Fibroblast of peridontal ligament (primary cell): ENCODE measurements around the gene KCNG2.

Source experiments
- DNase-seq: peaks from one replicate; pipeline ENCODE4 v3.0.0-alpha.2; 2010; ENCODE audit errors: extremely low read depth

KCNG2 gene

GRCh38 chr18:79924814-79925731 is 127.3 kb downstream of the KCNG2 start:
- no peak for DNase-seq

DNA sequence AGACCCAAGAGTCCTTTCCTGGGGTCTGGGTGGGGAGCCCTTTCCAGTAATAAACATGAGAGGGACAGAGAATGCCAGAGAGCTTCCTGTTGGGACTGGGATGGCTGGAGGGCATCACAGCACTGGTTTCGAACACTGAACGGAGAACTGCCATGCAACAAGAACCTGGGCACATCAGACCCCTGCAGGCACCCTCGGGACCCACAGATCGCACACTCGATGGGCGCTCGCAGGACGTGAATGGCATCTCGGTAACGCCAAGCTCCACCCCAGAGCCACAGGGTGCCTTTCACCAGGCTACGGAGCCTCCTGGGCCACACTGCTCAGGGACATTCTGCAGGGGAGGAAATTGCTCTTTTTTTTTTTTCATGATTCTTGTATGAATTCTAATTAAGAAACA is 128.6 kb downstream of the KCNG2 start:
- no peak for DNase-seq

- no peak for DNase-seq
Observed at GRCh38 chr18:79926715-79927606, 129.2 kb downstream of the KCNG2 start.

GRCh38 chr18:79927607-79928562 is 130.1 kb downstream of the KCNG2 start:
- no peak for DNase-seq

DNA sequence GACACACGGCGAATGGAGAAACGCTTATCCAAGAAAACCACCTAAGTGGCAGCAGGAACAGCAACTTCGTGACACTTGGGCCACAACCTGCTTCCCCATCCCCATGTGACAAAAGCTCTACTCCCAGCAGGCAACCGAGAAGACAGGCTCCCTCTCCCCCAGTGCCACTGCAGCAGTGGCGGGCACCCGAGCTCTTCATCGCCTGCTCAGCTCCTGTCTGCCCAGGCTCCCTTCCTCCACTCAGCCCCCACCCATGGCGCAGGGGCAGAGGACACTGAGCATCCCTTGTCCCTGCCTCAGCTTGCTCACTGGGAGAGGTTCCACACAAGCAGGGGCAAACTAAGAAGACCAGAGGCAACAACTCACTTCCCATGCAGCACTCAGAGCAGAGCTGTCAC is 130.8 kb downstream of the KCNG2 start:
- DNase-seq: no peak

- DNase-seq: no peak
Observed at GRCh38 chr18:79930020-79930642, 132.4 kb downstream of the KCNG2 start.

DNA sequence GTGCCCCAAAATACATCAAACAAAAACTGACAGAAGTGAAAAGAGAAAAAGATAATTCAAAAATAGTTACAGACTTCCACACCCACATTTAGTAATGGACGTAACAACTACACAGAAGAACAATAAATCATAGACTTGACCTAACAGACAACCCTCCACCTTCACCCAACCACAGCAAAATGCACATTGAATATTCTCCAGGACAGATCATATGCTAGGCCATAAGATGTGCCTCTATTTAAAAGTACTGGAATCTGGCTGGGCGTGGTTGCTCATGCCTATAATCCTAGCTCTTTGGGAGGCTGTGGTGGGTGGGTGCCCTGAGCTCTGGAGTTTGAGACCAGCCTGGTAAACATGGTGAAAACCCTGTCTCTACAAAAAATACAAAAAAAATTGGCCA is 133.7 kb downstream of the KCNG2 start:
- no peak for DNase-seq

DNA sequence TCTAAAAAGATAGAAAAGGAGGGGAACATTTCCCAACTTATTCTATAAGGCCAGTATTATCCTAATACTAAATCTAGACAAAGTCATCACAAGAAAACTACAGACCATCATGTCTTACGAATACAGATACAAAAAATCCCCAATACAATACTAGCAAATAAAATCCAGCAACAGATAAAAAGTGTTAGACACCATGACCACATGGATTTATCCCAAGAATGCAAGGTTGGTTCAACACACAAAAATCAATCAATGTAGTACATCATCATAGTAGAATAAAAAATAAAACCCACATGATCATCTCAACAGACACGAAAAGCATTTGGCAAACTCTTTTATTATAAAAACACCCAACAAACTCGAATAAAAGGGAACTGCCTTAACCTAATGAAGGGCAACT is 135.2 kb downstream of the KCNG2 start:
- no peak for DNase-seq

DNA sequence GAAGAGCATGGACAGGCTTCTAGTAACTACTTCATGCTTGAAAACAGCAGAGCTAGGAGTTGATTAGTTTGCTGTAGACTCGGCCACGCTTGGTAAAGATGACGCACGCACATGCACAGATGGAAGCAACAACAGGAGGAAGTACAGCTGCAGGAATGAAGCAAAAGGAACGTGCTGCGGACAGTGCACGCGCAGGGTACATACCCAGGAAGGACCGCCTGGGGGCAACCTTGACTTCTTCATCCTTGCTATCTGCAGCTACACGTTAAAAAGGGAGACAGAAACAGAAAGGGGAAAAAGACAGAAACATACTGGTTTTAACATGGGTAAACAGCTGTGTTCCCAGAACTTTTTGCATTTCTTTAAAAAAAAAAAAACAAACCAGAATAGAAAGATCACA is 136.0 kb downstream of the KCNG2 start:
- no peak for DNase-seq

GRCh38 chr18:79934311-79935097 is 136.8 kb downstream of the KCNG2 start:
- DNase-seq: no peak

DNA sequence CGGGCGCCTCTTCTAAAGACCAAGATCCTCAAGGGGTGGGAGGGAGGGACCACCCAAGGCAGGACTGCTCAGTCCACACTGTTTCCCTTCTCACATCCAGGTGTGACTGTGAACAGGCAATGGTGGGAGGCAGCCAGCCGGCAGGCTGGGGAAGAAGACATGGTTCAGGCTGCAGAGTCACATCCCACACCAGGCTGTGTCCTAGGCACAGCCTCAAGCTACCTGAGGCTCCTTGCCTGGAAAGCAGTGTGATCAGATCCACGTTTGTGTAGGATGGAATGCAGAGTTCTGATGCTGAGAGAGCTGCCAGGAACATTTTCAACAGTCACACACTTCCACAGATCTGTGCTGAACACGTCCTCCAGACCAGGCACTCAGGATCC is 137.4 kb downstream of the KCNG2 start:
- no peak for DNase-seq

- DNase-seq: no peak
Observed at GRCh38 chr18:79935499-79935898, 137.8 kb downstream of the KCNG2 start.

- DNase-seq: no peak
Observed at GRCh38 chr18:79935925-79936324, 138.2 kb downstream of the KCNG2 start.

DNA sequence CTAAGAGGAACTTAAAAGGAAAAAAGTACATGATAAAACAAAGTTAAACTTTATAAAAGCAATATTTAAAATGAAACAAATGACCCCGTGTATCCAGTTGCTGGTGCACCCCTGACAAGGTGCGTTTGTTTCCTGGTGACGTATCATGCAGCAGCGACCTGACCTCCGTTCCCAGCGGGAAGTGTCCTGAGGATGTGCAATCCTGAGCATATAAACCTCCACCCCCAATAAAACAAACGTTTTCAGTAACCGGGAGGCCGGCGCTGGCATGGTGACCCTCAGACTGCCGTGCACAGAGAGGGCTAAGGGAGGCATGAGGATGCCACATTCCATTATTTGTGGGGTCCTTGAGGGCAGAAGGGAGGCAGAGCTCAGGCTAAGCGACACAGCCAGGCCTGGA is 138.9 kb downstream of the KCNG2 start:
- DNase-seq: no peak

DNA sequence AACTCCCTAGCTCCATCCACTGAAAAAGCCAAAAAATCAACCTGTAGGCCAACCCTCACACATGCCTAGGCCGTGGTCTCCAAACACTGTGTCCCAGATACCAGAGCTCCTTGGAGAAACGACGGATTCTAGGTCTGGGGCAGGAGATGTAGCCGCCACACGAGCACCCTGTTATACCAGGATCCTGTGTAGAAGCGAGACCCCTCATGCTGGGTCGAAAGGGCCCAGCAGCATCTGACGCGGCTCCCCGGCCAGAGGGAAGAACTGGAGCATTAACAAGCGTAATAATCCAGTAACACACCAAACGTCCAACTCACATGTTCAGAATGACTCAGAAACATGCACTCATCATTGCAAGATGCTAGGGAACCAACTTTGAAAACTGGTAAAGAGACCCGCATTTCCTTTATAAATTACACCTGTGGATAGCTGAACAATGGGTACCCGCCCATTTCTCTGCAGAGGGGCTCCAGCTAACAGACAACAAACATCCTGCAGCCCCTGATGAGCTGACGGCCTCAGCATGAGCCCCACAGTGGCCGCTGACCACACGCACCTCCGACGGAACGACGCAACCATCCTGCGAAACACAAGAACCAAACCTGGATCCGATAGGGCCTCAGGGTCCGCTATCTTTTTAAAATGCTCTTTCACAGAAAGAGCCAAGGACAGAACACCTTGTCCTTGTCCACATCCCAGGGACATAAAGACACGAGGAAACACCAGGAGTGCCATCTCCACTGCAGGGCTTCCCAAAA is 139.5 kb downstream of the KCNG2 start:
- no peak for DNase-seq

DNA sequence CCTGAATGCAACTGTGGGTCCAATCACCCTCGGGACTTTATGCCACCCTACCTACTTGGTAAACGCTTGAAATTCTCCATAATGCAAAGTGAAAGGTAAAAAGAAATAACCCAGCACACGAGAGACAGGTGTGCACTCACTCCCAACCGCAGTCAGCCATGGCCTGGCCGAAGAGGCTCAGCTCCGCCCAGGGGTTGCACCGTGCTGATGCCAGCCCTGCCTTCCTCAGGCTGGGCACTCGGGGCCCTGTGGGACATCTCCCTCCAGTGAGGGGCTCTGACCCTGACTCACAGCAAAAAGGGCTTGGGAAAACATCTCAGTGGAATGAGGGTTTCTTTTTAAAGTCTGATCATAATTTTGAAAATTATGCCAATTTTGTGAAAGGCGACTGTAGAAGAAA is 140.5 kb downstream of the KCNG2 start:
- DNase-seq: no peak

GRCh38 chr18:79939096-79939495 is 141.4 kb downstream of the KCNG2 start:
- no peak for DNase-seq

GRCh38 chr18:79940126-79940813 is 142.5 kb downstream of the KCNG2 start:
- no peak for DNase-seq
